Astrocyte (in vitro differentiated cells and primary cell): ENCODE measurements around the gene ACADS.

ENCODE experiments used
- CTCF ChIP-seq: IDR thresholded peaks from 2 replicates; pipeline ENCODE4 v1.5.1; 2011; ENCODE audit warnings: low read depth, mild to moderate bottlenecking, inconsistent platforms, low read length, moderate library complexity; ENCODE audit not compliant: insufficient read depth
- EZH2 ChIP-seq: IDR thresholded peaks from 2 replicates; pipeline ENCODE4 v1.6.1; 2012; ENCODE audit warnings: mild to moderate bottlenecking, low read length, inconsistent platforms; ENCODE audit not compliant: insufficient read depth

GRCh38 chr12:120725659-120726509 is at the start of gene ACADS:
- no peak for TF ChIP-seq EZH2
- no peak for TF ChIP-seq CTCF
